H1 (cell line): Measurements from ENCODE around the gene NUP85. TPM values are rescaled to one million over a fixed set of nuclear protein-coding genes. Genes with fewer than 3 reads are reported as not detected.

Experiments
- CTCF ChIA-PET: fragments of 300-600 bp; sonication (Branson Sonifier 250); formaldehyde crosslinking; loops from one replicate; lab custom pipeline; 2021; ENCODE audit not compliant: partially characterized antibody; lab: Charles Lee
- POLR2A ChIA-PET: fragments of 300-600 bp; sonication (Branson Sonifier 250); formaldehyde crosslinking; loops from one replicate; lab custom pipeline; 2021; ENCODE audit warnings: inconsistent platforms; ENCODE audit not compliant: partially characterized antibody; lab: Charles Lee
- DNase-seq, 2 experiments: peaks; one replicate each; pipeline versions ENCODE4 v3.0.0 to v3.0.0-alpha.2; 2010 to 2022; ENCODE audit warnings: low spot score in 2 of 2, low read depth in 1 of 2, mixed read lengths in 1 of 2
- FAIRE-seq: peaks from 2 replicates; lab custom pipeline; 2011; peaks lifted over from hg19 to GRCh38; lab: Jason Lieb, UNC
- H2AFZ ChIP-seq: 2 replicates; pipeline ENCODE4 v1.8.1; 2012; ENCODE audit warnings: low read length, inconsistent platforms
- H2AK5ac ChIP-seq: 2 replicates; pipeline ENCODE4 v1.6.1; 2013; ENCODE audit warnings: low read depth, low read length
- H2BK120ac ChIP-seq: replicated peaks from 2 replicates; pipeline ENCODE3; 2013; ENCODE audit warnings: low read depth, low read length, inconsistent platforms
- H2BK12ac ChIP-seq: 2 replicates; pipeline ENCODE4 v1.6.1; 2013; ENCODE audit warnings: low read depth, low read length
- H2BK15ac ChIP-seq: 2 replicates; pipeline ENCODE4 v1.6.1; 2013; ENCODE audit warnings: low read length
- H2BK20ac ChIP-seq: 2 replicates; pipeline ENCODE4 v1.6.1; 2013; ENCODE audit warnings: low read length
- H2BK5ac ChIP-seq: 2 replicates; pipeline ENCODE4 v1.6.1; 2013; ENCODE audit warnings: low read depth, low read length
- H3K14ac ChIP-seq: 2 replicates; pipeline ENCODE4 v1.6.1; 2013; ENCODE audit warnings: inconsistent platforms; ENCODE audit not compliant: insufficient read length
- H3K18ac ChIP-seq: 2 replicates; pipeline ENCODE4 v1.6.1; 2013; ENCODE audit warnings: low read length; ENCODE audit errors: extremely low read depth
- H3K23ac ChIP-seq: 2 replicates; pipeline ENCODE4 v1.6.1; 2013; ENCODE audit warnings: inconsistent platforms; ENCODE audit not compliant: insufficient read length
- H3K23me2 ChIP-seq: 2 replicates; pipeline ENCODE4 v1.6.1; 2013; ENCODE audit warnings: low read depth, low read length
- H3K27ac ChIP-seq: 2 replicates; pipeline ENCODE4 v1.6.1; 2011; ENCODE audit warnings: low read depth, low read length, inconsistent platforms
- H3K27me3 ChIP-seq, 4 experiments: replicated peaks in 1 of 4; 1 replicate in 1 of 4; 2 replicates in 3 of 4; pipeline versions ENCODE4 v1.6.1 to v1.8.1; 2011 to 2013; ENCODE audit warnings: low read length in 3 of 4, mild to moderate bottlenecking in 3 of 4, inconsistent platforms in 2 of 4, mixed read lengths in 2 of 4, moderate library complexity in 1 of 4; ENCODE audit not compliant: control insufficient read depth in 3 of 4, insufficient read depth in 3 of 4; ENCODE audit errors: extremely low read depth in 1 of 4
- H3K36me3 ChIP-seq, 4 experiments: 2 replicates each; pipeline versions ENCODE4 v1.6.1 to v1.8.1; 2011 to 2013; ENCODE audit warnings: mild to moderate bottlenecking in 4 of 4, low read length in 3 of 4, moderate library complexity in 2 of 4, control low read depth in 1 of 4, inconsistent platforms in 1 of 4; ENCODE audit not compliant: insufficient read depth in 4 of 4, control insufficient read depth in 2 of 4
- H3K4ac ChIP-seq: replicated peaks from 2 replicates; pipeline ENCODE3; 2013; ENCODE audit warnings: low read length, low read depth, mixed read lengths, inconsistent platforms; ENCODE audit not compliant: insufficient read length
- H3K4me1 ChIP-seq, 4 experiments: replicated peaks in 1 of 4; 1 replicate in 1 of 4; 2 replicates in 3 of 4; pipeline versions ENCODE4 v1.6.1 to v1.8.1; 2011 to 2013; ENCODE audit warnings: low read length in 3 of 4, inconsistent platforms in 2 of 4, mixed read lengths in 1 of 4; ENCODE audit not compliant: insufficient read depth in 4 of 4, control insufficient read depth in 3 of 4
- H3K4me2 ChIP-seq, 2 experiments: 2 replicates each; pipeline versions ENCODE4 v1.6.1 to v1.8.1; 2011 to 2013; ENCODE audit warnings: low read depth in 2 of 2, low read length in 2 of 2, control low read depth in 1 of 2, inconsistent platforms in 1 of 2, mild to moderate bottlenecking in 1 of 2; ENCODE audit not compliant: insufficient read depth in 1 of 2
- H3K4me3 ChIP-seq, 4 experiments: fragments of 200-600, 300-600 bp in 1 of 4; sonication (generic), shearing (Covaris generic), sonication (Bioruptor Twin) in 1 of 4; 2 replicates each; pipeline versions ENCODE4 v1.5.1 to v1.8.1; 2011 to 2016; ENCODE audit warnings: low read length in 4 of 4, low read depth in 3 of 4, control low read depth in 2 of 4, inconsistent platforms in 2 of 4, mild to moderate bottlenecking in 2 of 4, mixed read lengths in 1 of 4, moderate library complexity in 1 of 4; ENCODE audit not compliant: insufficient read depth in 2 of 4; ENCODE audit errors: extremely low read depth in 1 of 4
- H3K56ac ChIP-seq: replicated peaks from 2 replicates; pipeline ENCODE3; 2013; ENCODE audit warnings: low read depth, mild to moderate bottlenecking, mixed read lengths, low read length, inconsistent platforms; ENCODE audit not compliant: insufficient read length
- H3K79me1 ChIP-seq: 2 replicates; pipeline ENCODE4 v1.6.1; 2013; ENCODE audit warnings: low read depth, low read length, control low read depth
- H3K79me2 ChIP-seq, 2 experiments: 2 replicates each; pipeline versions ENCODE4 v1.6.1 to v1.8.1; 2012 to 2013; ENCODE audit warnings: low read length in 2 of 2, mild to moderate bottlenecking in 2 of 2, inconsistent platforms in 1 of 2; ENCODE audit not compliant: insufficient read depth in 2 of 2, control insufficient read depth in 1 of 2
- H3K9ac ChIP-seq, 4 experiments: replicated peaks in 1 of 4; 1 replicate in 1 of 4; 2 replicates in 3 of 4; pipeline versions ENCODE4 v1.6.1 to v1.8.1; 2011 to 2013; ENCODE audit warnings: low read depth in 3 of 4, low read length in 3 of 4, control low read depth in 2 of 4, mild to moderate bottlenecking in 2 of 4, moderate library complexity in 2 of 4, inconsistent platforms in 1 of 4; ENCODE audit errors: extremely low read depth in 1 of 4
- H3K9me3 ChIP-seq, 2 experiments: 2 replicates each; pipeline versions ENCODE4 v1.6.1 to v1.8.1; 2012 to 2013; ENCODE audit warnings: mild to moderate bottlenecking in 2 of 2, moderate library complexity in 2 of 2, control low read depth in 1 of 2, inconsistent platforms in 1 of 2, low read depth in 1 of 2, low read length in 1 of 2, mixed read lengths in 1 of 2; ENCODE audit not compliant: insufficient read depth in 2 of 2
- H4K20me1 ChIP-seq, 2 experiments: replicated peaks in 1 of 2; 2 replicates each; pipeline versions ENCODE3 to v1.8.1; 2011 to 2013; ENCODE audit warnings: inconsistent platforms in 2 of 2, low read length in 2 of 2, mild to moderate bottlenecking in 1 of 2; ENCODE audit not compliant: insufficient read depth in 2 of 2, control insufficient read depth in 1 of 2
- H4K5ac ChIP-seq: 2 replicates; pipeline ENCODE4 v1.6.1; 2013; ENCODE audit warnings: low read length, low read depth, mixed read lengths, inconsistent platforms; ENCODE audit not compliant: insufficient read length
- H4K8ac ChIP-seq: 2 replicates; pipeline ENCODE4 v1.8.0; 2013; ENCODE audit warnings: mild to moderate bottlenecking, moderate library complexity, low read length, inconsistent platforms; ENCODE audit not compliant: insufficient read depth; ENCODE audit errors: extremely low read depth
- H4K91ac ChIP-seq: replicated peaks from 2 replicates; pipeline ENCODE3; 2013; ENCODE audit warnings: low read length, mixed read lengths, inconsistent platforms; ENCODE audit not compliant: insufficient read length
- CEBPB ChIP-seq: IDR thresholded peaks from 2 replicates; pipeline ENCODE4 v1.6.1; 2012; ENCODE audit warnings: low read depth, low read length
- CHD2 ChIP-seq: IDR thresholded peaks from 2 replicates; pipeline ENCODE4 v1.6.1; 2012; ENCODE audit warnings: low read length, improper control_type of control experiment
- EZH2 ChIP-seq: fragments of 200-600 bp; sonication (generic); IDR thresholded peaks from 2 replicates; pipeline ENCODE4 v1.7.1; 2012; ENCODE audit warnings: low read depth, mild to moderate bottlenecking, moderate library complexity, low read length, inconsistent platforms; ENCODE audit not compliant: severe bottlenecking
- FOSL1 ChIP-seq: IDR thresholded peaks from 2 replicates; pipeline ENCODE4 v1.6.1; 2011; ENCODE audit warnings: mild to moderate bottlenecking, low read depth, low read length, moderate library complexity; ENCODE audit not compliant: insufficient read depth
- JUN ChIP-seq: IDR thresholded peaks from 2 replicates; pipeline ENCODE4 v1.6.1; 2011; ENCODE audit warnings: low read depth, mild to moderate bottlenecking, improper control_type of control experiment, low read length
- SP1 ChIP-seq: IDR thresholded peaks from 2 replicates; pipeline ENCODE4 v1.6.1; 2011; ENCODE audit warnings: low read depth, low read length
- TEAD4 ChIP-seq: IDR thresholded peaks from 2 replicates; pipeline ENCODE4 v1.6.1; 2012; ENCODE audit warnings: low read depth, low read length, inconsistent platforms, mixed read lengths
- ZNF274 ChIP-seq: IDR thresholded peaks from 2 replicates; pipeline ENCODE4 v1.7.0; 2012; ENCODE audit warnings: low read length, borderline replicate concordance; ENCODE audit errors: extremely low read depth
- WGBS, 2 experiments: shearing (Covaris generic) in 1 of 2; methylation state at CpG; one replicate each; pipeline versions ENCODE4 v1.1.6 to v1.1.7; 2013 to 2015; ENCODE audit warnings: low lambda C conversion rate in 2 of 2, mixed read lengths in 2 of 2, inconsistent platforms in 1 of 2, low coverage in 1 of 2, missing lambda C conversion rate in 1 of 2; ENCODE audit not compliant: insufficient replicate concordance in 2 of 2, insufficient coverage in 1 of 2, insufficient read length in 1 of 2; ENCODE audit errors: extremely low coverage in 1 of 2, missing lambda C conversion rate in 1 of 2; 5-methylcytosine and 5-hydroxymethylcytosine counted together
- polyA plus RNA-seq, 7 experiments: library from polyadenylated mRNA; depleted of rRNA in 3 of 7; stranded (reverse) in 5 of 7; unstranded in 2 of 7; fragments of >200 nt in 5 of 7; fragments of 200-250 nt in 2 of 7; gene quantifications; 1 replicate in 5 of 7; 2 replicates in 1 of 7; 4 replicates in 1 of 7; pipeline versions ENCODE4 v1.2.1 to v1.2.3, GENCODE V29; 2011 to 2013; ENCODE audit warnings: missing spikeins in 2 of 7, mixed read lengths in 2 of 7
- total RNA-seq: library from RNA; stranded (reverse); fragmentation: NEBNext Ultra II Directional; extraction: Animal tissue kit (Norgen Biotek cat#: 25700); gene quantifications from 2 replicates; pipeline ENCODE4 v1.2.1, GENCODE V29; 2021

The NUP85 gene
- total and polyA plus RNA-seq, 2 of the 8 experiments (the other 6 are each of a cell fraction or from before 2014, with no cell fraction given): 98.5 to 154 TPM

GRCh38 chr17:75228847-75229246, 23.4 kb downstream of the NUP85 start:
- Histone ChIP-seq H3K4me2 (no peak overlapping the region), H2BK20ac (no peak overlapping the region), H3K79me1 (no peaks in the 10 kb centered on the region), H2BK120ac (no peak overlapping the region), H3K4ac (no peak overlapping the region), H2BK5ac (no peak overlapping the region), H2AFZ (no peak overlapping the region), H3K23me2 (no peaks in the 10 kb centered on the region), H3K18ac (no peak overlapping the region), H3K56ac (no peak overlapping the region), H3K27ac (no peak overlapping the region; the same call in 1 of the 2 replicates), H2AK5ac (no peak overlapping the region), H3K4me3 (no peak overlapping the region), H4K91ac (no peak overlapping the region), H3K79me2 (no peaks in the 10 kb centered on the region), H3K23ac (no peak overlapping the region), H4K5ac (no peak overlapping the region), H2BK15ac (no peak overlapping the region), H3K27me3 (no peaks in the 10 kb centered on the region), H2BK12ac (no peak overlapping the region), H4K20me1 (peaks cover 0 to 12% of the 10 kb centered on the region in 2 experiments), H4K8ac (no peak overlapping the region), H3K9me3 (no peaks in the 10 kb centered on the region), H3K4me1 (no peaks in the 10 kb centered on the region), H3K14ac (no peak overlapping the region), H3K9ac (no peak overlapping the region), H3K36me3 (peaks cover 16 to 75% (median 61%) of the 10 kb centered on the region in 4 experiments)
- DNase-seq (no peak), FAIRE-seq (no peak)
- POLR2A ChIA-PET: interaction anchor here (0.6 to 2.4 kb wide), 11 partner anchors 9 to 121 kb away, joined by 3 to 17 read pairs (median 5); partner anchors contain the start of genes GGA3, JPT1 and NUP85
- TF ChIP-seq CHD2: no peak
- no peak for TF ChIP-seq JUN
- no peak for TF ChIP-seq ZNF274
- no peak for TF ChIP-seq TEAD4
- no peak for TF ChIP-seq SP1
- TF ChIP-seq CEBPB: no peak
- no peak for TF ChIP-seq EZH2
- TF ChIP-seq FOSL1: no peak
- CTCF ChIA-PET: interaction anchor here (1.1 to 6.9 kb wide), 7 partner anchors 9 to 264 kb away, joined by 3 to 84 read pairs (median 3); partner anchors contain the start of gene MIF4GD
- WGBS, 2 experiments: 87% methylated on average over 4 of the region's 4 CpGs; no CpG with 5 or more reads in 1 of the 2 experiments
